Tibial nerve (tissue), 4 donors: ENCODE results near the gene SMCO2.

ENCODE experiments used
- CTCF ChIP-seq, 5 experiments: fragments of 200-600 bp in 3 of 5; fragments of 450-650 bp in 2 of 5; sonication (generic) in 3 of 5; IDR thresholded peaks; one replicate each; pipeline ENCODE4 v1.5.1; 2016 to 2019; ENCODE audit warnings: antibody characterized with exemption in 5 of 5, mild to moderate bottlenecking in 3 of 5, moderate library complexity in 2 of 5
- EP300 ChIP-seq, 2 donors: sonication (generic); formaldehyde crosslinking; IDR thresholded peaks; one replicate each; pipeline ENCODE4 v1.6.1; 2017; ENCODE audit warnings: antibody characterized with exemption in 2 of 2, mild to moderate bottlenecking in 1 of 2

- TF ChIP-seq EP300 (IDR thresholded peaks at IDR 0.05) (no peak), CTCF (IDR thresholded peaks at IDR 0.05) (no peak)
These were observed at the start of gene SMCO2 for GRCh38 chr12:27446436-27446835.
